ENCODE measurements around the gene SEPHS1. TPM values are rescaled to one million over a fixed set of nuclear protein-coding genes. Genes with fewer than 3 reads are reported as not detected.

The SEPHS1 gene
- total RNA-seq, 1 donor from 2014 or later = 67.5 TPM

GRCh38 chr10:13365243-13365642, 17.1 kb upstream of the SEPHS1 start:
- Mint-ChIP-seq H3K4me1 (ENCODE audit: unreplicated experiment) (no peaks in the 10 kb centered on the region), H3K27ac (ENCODE audit: unreplicated experiment) (no peak overlapping the region), H3K27me3 (ENCODE audit: unreplicated experiment) (peaks cover 8% of the 10 kb centered on the region), H3K9me3 (ENCODE audit: unreplicated experiment) (no peaks in the 10 kb centered on the region), H3K36me3 (ENCODE audit: unreplicated experiment) (no peaks in the 10 kb centered on the region), H3K4me3 (ENCODE audit: unreplicated experiment) (no peak overlapping the region)
- no peak for TF ChIP-seq CTCF (IDR thresholded peaks at IDR 0.05)
- DNase-seq (ENCODE audit: extremely low spot score, unreplicated experiment) = no peak

- peaks cover 16% of the 10 kb centered on the region for H3K27me3 Mint-ChIP-seq (ENCODE audit: unreplicated experiment)
- no peak for TF ChIP-seq CTCF (IDR thresholded peaks at IDR 0.05)
- H3K4me1 Mint-ChIP-seq (ENCODE audit: unreplicated experiment) = no peaks in the 10 kb centered on the region
- H3K27ac Mint-ChIP-seq (ENCODE audit: unreplicated experiment) = no peak overlapping the region
- no peak for DNase-seq (ENCODE audit: extremely low spot score, unreplicated experiment)
- H3K36me3 Mint-ChIP-seq (ENCODE audit: unreplicated experiment) = no peaks in the 10 kb centered on the region
- H3K9me3 Mint-ChIP-seq (ENCODE audit: unreplicated experiment) = no peaks in the 10 kb centered on the region
- no peak overlapping the region for H3K4me3 Mint-ChIP-seq (ENCODE audit: unreplicated experiment)
Observed at GRCh38 chr10:13360587-13360986, 12.5 kb upstream of the SEPHS1 start.

- DNase-seq (ENCODE audit: extremely low spot score, unreplicated experiment) = no peak
- Mint-ChIP-seq H3K4me3 (ENCODE audit: unreplicated experiment) (no peak overlapping the region), H3K9me3 (ENCODE audit: unreplicated experiment) (no peaks in the 10 kb centered on the region), H3K27ac (ENCODE audit: unreplicated experiment) (no peak overlapping the region), H3K4me1 (ENCODE audit: unreplicated experiment) (no peaks in the 10 kb centered on the region), H3K36me3 (ENCODE audit: unreplicated experiment) (no peaks in the 10 kb centered on the region), H3K27me3 (ENCODE audit: unreplicated experiment) (peaks cover 42% of the 10 kb centered on the region)
- TF ChIP-seq CTCF (IDR thresholded peaks at IDR 0.05) = no peak
Observed at GRCh38 chr10:13356392-13356791, 8.3 kb upstream of the SEPHS1 start.

- H3K27ac Mint-ChIP-seq (ENCODE audit: unreplicated experiment) = no peak overlapping the region
- DNase-seq (ENCODE audit: extremely low spot score, unreplicated experiment) = no peak
- peaks cover 50% of the 10 kb centered on the region for H3K27me3 Mint-ChIP-seq (ENCODE audit: unreplicated experiment)
- no peaks in the 10 kb centered on the region for H3K9me3 Mint-ChIP-seq (ENCODE audit: unreplicated experiment)
- H3K36me3 Mint-ChIP-seq (ENCODE audit: unreplicated experiment) = no peaks in the 10 kb centered on the region
- H3K4me3 Mint-ChIP-seq (ENCODE audit: unreplicated experiment) = no peak overlapping the region
- H3K4me1 Mint-ChIP-seq (ENCODE audit: unreplicated experiment) = peaks cover 6% of the 10 kb centered on the region
- TF ChIP-seq CTCF (IDR thresholded peaks at IDR 0.05) = no peak
Observed at GRCh38 chr10:13354783-13355182, 6.7 kb upstream of the SEPHS1 start.

DNA sequence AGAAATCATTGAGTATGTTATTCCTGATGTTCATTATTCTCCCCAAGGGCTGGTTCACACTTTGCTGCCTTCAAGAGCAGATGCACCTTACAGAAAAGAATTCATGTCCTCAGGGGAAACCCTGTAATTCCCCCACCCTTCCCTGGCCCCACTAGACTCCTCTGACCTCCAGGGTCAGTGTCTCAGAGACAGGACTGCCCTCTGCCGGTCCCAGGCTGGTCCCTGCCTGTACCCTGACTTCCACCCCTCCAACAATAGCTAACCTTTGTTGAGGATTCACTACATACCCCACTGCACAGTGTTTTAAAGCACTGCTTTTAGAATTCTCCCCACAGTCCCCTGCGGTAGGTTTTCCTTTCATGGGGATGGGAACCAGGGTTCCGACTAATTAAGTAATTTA, 4.4 kb upstream of the SEPHS1 start:
- no peak overlapping the region for H3K4me3 Mint-ChIP-seq (ENCODE audit: unreplicated experiment)
- H3K36me3 Mint-ChIP-seq (ENCODE audit: unreplicated experiment) = no peaks in the 10 kb centered on the region
- no peak for TF ChIP-seq CTCF (IDR thresholded peaks at IDR 0.05)
- no peak for DNase-seq (ENCODE audit: extremely low spot score, unreplicated experiment)
- H3K27ac Mint-ChIP-seq (ENCODE audit: unreplicated experiment) = no peak overlapping the region
- H3K4me1 Mint-ChIP-seq (ENCODE audit: unreplicated experiment) = peaks cover 10% of the 10 kb centered on the region
- peaks cover 46% of the 10 kb centered on the region for H3K27me3 Mint-ChIP-seq (ENCODE audit: unreplicated experiment)
- H3K9me3 Mint-ChIP-seq (ENCODE audit: unreplicated experiment) = no peaks in the 10 kb centered on the region
